Karpas-422 (cell line): Measurements from ENCODE around the gene CYP1B1. TPM values are rescaled to one million over a fixed set of nuclear protein-coding genes. Genes with fewer than 3 reads are reported as not detected.
A peak's percentile ranks its signal among the peaks of the same experiment; 100 is the strongest.

Source experiments
- DNase-seq: peaks from one replicate; pipeline ENCODE4 v3.0.0-alpha.2; 2015
- H2AFZ ChIP-seq: fragments of 200-600 bp; sonication (generic); 2 replicates; pipeline ENCODE4 v1.6.1; 2014; ENCODE audit warnings: antibody characterized with exemption, low read length, mixed read lengths
- H3K27ac ChIP-seq: fragments of 200-600 bp; sonication (generic); 2 replicates; pipeline ENCODE4 v1.5.1; 2014; ENCODE audit warnings: mild to moderate bottlenecking, low read length, moderate library complexity
- H3K27me3 ChIP-seq: fragments of 200-600 bp; sonication (generic); 2 replicates; pipeline ENCODE4 v1.6.1; 2014; ENCODE audit warnings: low read length, mixed read lengths
- H3K36me3 ChIP-seq: fragments of 200-600 bp; sonication (generic); 2 replicates; pipeline ENCODE4 v1.6.1; 2014; ENCODE audit warnings: low read length, mixed read lengths; ENCODE audit not compliant: insufficient read depth
- H3K4me1 ChIP-seq: fragments of 200-600 bp; sonication (generic); 2 replicates; pipeline ENCODE4 v1.6.1; 2014; ENCODE audit warnings: mild to moderate bottlenecking, low read length, mixed read lengths
- H3K4me2 ChIP-seq: fragments of 200-600 bp; sonication (generic); 2 replicates; pipeline ENCODE4 v1.6.1; 2014; ENCODE audit warnings: low read length, low read depth, mild to moderate bottlenecking; ENCODE audit not compliant: poor library complexity, severe bottlenecking
- H3K4me3 ChIP-seq: fragments of 200-600 bp; sonication (generic); 2 replicates; pipeline ENCODE4 v1.5.1; 2014; ENCODE audit warnings: mild to moderate bottlenecking, antibody characterized with exemption, low read length, mixed read lengths
- H3K79me2 ChIP-seq: fragments of 200-600 bp; sonication (generic); 2 replicates; pipeline ENCODE4 v1.6.1; 2014; ENCODE audit warnings: mild to moderate bottlenecking, low read length, mixed read lengths
- H3K9ac ChIP-seq: fragments of 200-600 bp; sonication (generic); 2 replicates; pipeline ENCODE4 v1.6.0; 2014; ENCODE audit warnings: low read length
- H3K9me2 ChIP-seq: fragments of 200-600 bp; sonication (generic), shearing (Covaris generic); replicated peaks from 2 replicates; pipeline ENCODE4 v1.6.0; 2014; ENCODE audit warnings: mild to moderate bottlenecking, low read length, moderate library complexity; ENCODE audit not compliant: insufficient read depth
- H3K9me3 ChIP-seq: fragments of 300-700, 200-600 bp; sonication (generic); 2 replicates; pipeline ENCODE4 v1.6.1; 2014; ENCODE audit warnings: low read length, mixed read lengths
- H4K20me1 ChIP-seq: fragments of 200-600 bp; sonication (generic); 2 replicates; pipeline ENCODE4 v1.6.1; 2014; ENCODE audit warnings: mild to moderate bottlenecking, antibody characterized with exemption, low read length, low read depth; ENCODE audit not compliant: insufficient read depth
- total RNA-seq: library from RNA; depleted of rRNA; stranded (reverse); fragments of >200 nt; shearing (Covaris generic); gene quantifications from 2 replicates; pipeline ENCODE4 v1.2.3, GENCODE V29; 2014; ENCODE audit warnings: low replicate concordance

CYP1B1 gene
- total RNA-seq, 1 experiment from 2014 or later = not detected

GRCh38 chr2:38076152-38076709, 280 bp upstream of the CYP1B1 start:
- peak; percentile 63 for DNase-seq
- H3K9ac ChIP-seq = peak overlapping the region; percentile 33
- H3K9me2 ChIP-seq = no peaks in the 10 kb centered on the region
- peak overlapping the region; percentile 65 for H2AFZ ChIP-seq
- no peaks in the 10 kb centered on the region for H3K36me3 ChIP-seq
- no peak overlapping the region for H3K27ac ChIP-seq
- H3K4me2 ChIP-seq = peak overlapping the region; percentile 67
- H3K4me1 ChIP-seq = peaks cover 8% of the 10 kb centered on the region
- no peaks in the 10 kb centered on the region for H3K79me2 ChIP-seq
- no peaks in the 10 kb centered on the region for H3K27me3 ChIP-seq
- H3K9me3 ChIP-seq = no peaks in the 10 kb centered on the region
- H3K4me3 ChIP-seq = peak overlapping the region; percentile 46
- H4K20me1 ChIP-seq = no peaks in the 10 kb centered on the region

DNA sequence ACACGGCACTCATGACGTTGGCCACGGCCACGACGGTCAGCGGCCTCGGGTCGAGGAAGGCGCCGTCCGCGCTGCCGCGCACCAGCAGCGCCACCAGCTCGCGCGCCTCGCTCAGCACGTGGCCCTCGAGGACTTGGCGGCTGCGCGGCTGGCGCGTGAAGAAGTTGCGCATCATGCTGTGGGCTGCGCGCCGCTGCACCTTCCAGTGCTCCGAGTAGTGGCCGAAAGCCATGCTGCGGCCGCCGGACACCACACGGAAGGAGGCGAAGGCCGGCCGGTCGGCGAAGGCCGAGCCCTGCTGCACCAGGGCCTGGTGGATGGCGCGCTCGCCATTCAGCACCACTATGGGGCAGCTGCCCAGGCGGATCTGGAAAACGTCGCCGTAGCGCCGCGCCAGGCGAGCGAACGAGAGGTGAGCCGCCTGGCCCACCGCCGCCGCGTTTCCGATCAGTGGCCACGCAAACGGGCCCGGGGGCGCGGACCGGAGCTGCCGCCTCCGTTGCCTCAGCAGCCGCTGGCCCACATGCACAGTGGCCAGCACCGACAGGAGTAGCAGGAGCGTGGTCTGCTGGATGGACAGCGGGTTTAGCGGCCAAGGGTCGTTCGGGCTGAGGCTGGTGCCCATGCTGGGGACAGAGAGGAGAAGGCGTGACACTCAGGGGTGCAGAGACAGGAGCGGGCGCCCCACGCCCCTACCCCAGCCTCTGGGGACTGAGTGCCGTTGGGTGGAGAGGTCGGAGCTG, 1.0 kb downstream of the CYP1B1 start:
- Histone ChIP-seq H3K27me3 (no peaks in the 10 kb centered on the region), H3K4me2 (no peak overlapping the region), H2AFZ (no peak overlapping the region)

GRCh38 chr2:38074058-38074763, 1.7 kb downstream of the CYP1B1 start:
- H2AFZ ChIP-seq = no peak overlapping the region
- H3K9me3 ChIP-seq = no peaks in the 10 kb centered on the region
- no peaks in the 10 kb centered on the region for H3K79me2 ChIP-seq
- no peaks in the 10 kb centered on the region for H3K36me3 ChIP-seq
- no peak overlapping the region for H3K9ac ChIP-seq
- peaks cover 8% of the 10 kb centered on the region for H3K4me1 ChIP-seq
- H3K27me3 ChIP-seq = no peaks in the 10 kb centered on the region
- no peaks in the 10 kb centered on the region for H3K9me2 ChIP-seq
- H4K20me1 ChIP-seq = no peaks in the 10 kb centered on the region
- H3K4me3 ChIP-seq = no peak overlapping the region
- DNase-seq = no peak
- no peak overlapping the region for H3K4me2 ChIP-seq
- no peak overlapping the region for H3K27ac ChIP-seq

More for the DNA sequence above, 1.0 kb downstream of the CYP1B1 start:
- H3K4me3 ChIP-seq = no peak overlapping the region
- no peaks in the 10 kb centered on the region for H3K9me3 ChIP-seq
- H3K79me2 ChIP-seq = no peaks in the 10 kb centered on the region
- DNase-seq = no peak
- H4K20me1 ChIP-seq = no peaks in the 10 kb centered on the region
- no peaks in the 10 kb centered on the region for H3K36me3 ChIP-seq
- peaks cover 8% of the 10 kb centered on the region for H3K4me1 ChIP-seq
- no peaks in the 10 kb centered on the region for H3K9me2 ChIP-seq
- H3K27ac ChIP-seq = no peak overlapping the region
- no peak overlapping the region for H3K9ac ChIP-seq

GRCh38 chr2:38073211-38074057, 2.5 kb downstream of the CYP1B1 start:
- Histone ChIP-seq H2AFZ (no peak overlapping the region), H3K27ac (no peak overlapping the region), H3K4me2 (no peak overlapping the region), H3K4me3 (no peak overlapping the region), H3K4me1 (peaks cover 8% of the 10 kb centered on the region), H4K20me1 (no peaks in the 10 kb centered on the region), H3K9me3 (no peaks in the 10 kb centered on the region), H3K79me2 (no peaks in the 10 kb centered on the region), H3K9me2 (no peaks in the 10 kb centered on the region), H3K27me3 (no peaks in the 10 kb centered on the region), H3K36me3 (no peaks in the 10 kb centered on the region), H3K9ac (no peak overlapping the region)
- DNase-seq = no peak

- H3K4me1 ChIP-seq = no peaks in the 10 kb centered on the region
- H4K20me1 ChIP-seq = no peaks in the 10 kb centered on the region
- no peaks in the 10 kb centered on the region for H3K9me2 ChIP-seq
- H3K9ac ChIP-seq = no peak overlapping the region
- no peaks in the 10 kb centered on the region for H3K79me2 ChIP-seq
- H3K4me2 ChIP-seq = no peak overlapping the region
- H2AFZ ChIP-seq = no peak overlapping the region
- no peak overlapping the region for H3K4me3 ChIP-seq
- H3K27me3 ChIP-seq = no peaks in the 10 kb centered on the region
- H3K27ac ChIP-seq = no peak overlapping the region
- no peaks in the 10 kb centered on the region for H3K9me3 ChIP-seq
- H3K36me3 ChIP-seq = no peaks in the 10 kb centered on the region
- no peak for DNase-seq
Measured at GRCh38 chr2:38070438-38070837, 5.5 kb downstream of the CYP1B1 start.

DNA sequence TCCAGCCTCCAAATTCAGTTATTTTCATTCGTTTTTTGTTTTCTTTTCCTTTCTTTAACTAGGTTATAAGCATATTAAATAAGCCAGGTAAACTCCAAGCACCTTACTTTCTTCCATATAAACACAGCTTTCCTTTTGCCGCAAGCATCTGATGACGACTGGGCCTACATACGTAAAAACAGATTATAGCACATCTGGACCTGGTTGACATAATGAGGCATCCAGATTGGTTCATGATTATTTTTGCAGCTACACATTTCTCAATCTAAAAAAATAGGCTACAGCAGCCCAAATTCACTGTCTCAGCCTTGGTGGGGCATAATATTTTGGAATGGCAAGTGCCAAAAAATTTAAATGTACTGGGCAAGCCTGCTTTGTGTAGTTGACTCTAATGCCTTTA, 7.7 kb downstream of the CYP1B1 start:
- Histone ChIP-seq H3K4me3 (no peak overlapping the region), H3K9ac (no peak overlapping the region), H3K27me3 (no peaks in the 10 kb centered on the region), H3K9me3 (no peaks in the 10 kb centered on the region), H4K20me1 (no peaks in the 10 kb centered on the region), H3K27ac (no peak overlapping the region), H3K4me1 (no peaks in the 10 kb centered on the region), H3K4me2 (no peak overlapping the region), H2AFZ (no peak overlapping the region), H3K79me2 (no peaks in the 10 kb centered on the region), H3K9me2 (no peaks in the 10 kb centered on the region), H3K36me3 (no peaks in the 10 kb centered on the region)
- no peak for DNase-seq

DNA sequence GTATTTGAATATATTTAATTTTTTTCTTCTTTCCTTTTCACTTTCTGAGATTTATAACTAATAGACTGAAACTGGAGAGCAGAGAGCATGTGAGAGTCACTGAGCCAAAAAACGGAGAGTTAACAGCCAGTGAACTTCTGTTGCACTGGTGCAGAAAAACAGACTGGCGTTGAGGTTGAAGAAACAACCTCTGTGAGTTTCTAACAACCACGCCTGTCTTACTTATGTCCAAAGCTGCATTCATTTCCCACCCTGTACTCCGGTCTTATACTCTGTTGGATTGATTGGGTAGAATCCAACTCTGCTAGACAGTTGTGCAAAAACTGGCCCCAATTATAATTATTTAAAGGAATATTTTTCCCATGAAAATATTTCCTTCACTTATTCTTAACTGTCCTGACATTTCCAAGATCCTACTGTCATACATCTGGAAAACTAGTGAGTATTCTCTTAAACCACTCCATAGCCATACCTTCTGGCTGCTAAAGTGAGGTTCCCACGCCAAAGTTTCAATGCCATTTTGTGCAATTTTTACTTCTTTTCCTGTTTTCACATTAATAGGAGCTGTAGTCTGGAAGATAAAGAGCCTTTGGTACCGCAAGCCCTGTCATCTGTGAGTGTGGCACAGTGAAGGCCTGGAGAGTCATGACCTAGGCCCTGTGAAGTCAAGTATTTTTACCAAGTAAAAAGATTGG, 9.4 kb downstream of the CYP1B1 start:
- no peak overlapping the region for H3K27ac ChIP-seq
- H3K4me2 ChIP-seq = no peak overlapping the region
- no peaks in the 10 kb centered on the region for H3K27me3 ChIP-seq
- no peaks in the 10 kb centered on the region for H3K9me3 ChIP-seq
- H3K79me2 ChIP-seq = no peaks in the 10 kb centered on the region
- H3K9ac ChIP-seq = no peak overlapping the region
- DNase-seq = no peak
- no peaks in the 10 kb centered on the region for H3K9me2 ChIP-seq
- H3K4me3 ChIP-seq = no peak overlapping the region
- no peaks in the 10 kb centered on the region for H3K36me3 ChIP-seq
- H4K20me1 ChIP-seq = no peaks in the 10 kb centered on the region
- no peaks in the 10 kb centered on the region for H3K4me1 ChIP-seq
- no peak overlapping the region for H2AFZ ChIP-seq
